Measurements from ENCODE around the gene TMX2.

TMX2 gene

GRCh38 chr11:57742087-57742452 is 29.7 kb downstream of the TMX2 start:
- DNase-seq (ENCODE audit: low spot score in 2 of 2) = no peak
- peak overlapping the region; percentile 95 for H3K4me3 Mint-ChIP-seq
- no peak for ATAC-seq
- peak overlapping the region; percentile 98 for H3K27ac Mint-ChIP-seq
- no peaks in the 10 kb centered on the region for H3K9me3 Mint-ChIP-seq
- H3K36me3 Mint-ChIP-seq = peaks cover 90% of the 10 kb centered on the region
- H3K4me1 Mint-ChIP-seq = peaks cover 47% of the 10 kb centered on the region

GRCh38 chr11:57744357-57744756 is 32.0 kb downstream of the TMX2 start:
- Mint-ChIP-seq H3K4me1 (peaks cover 51% of the 10 kb centered on the region), H3K36me3 (peaks cover 85% of the 10 kb centered on the region), H3K27ac (peak overlapping the region; percentile 85), H3K9me3 (no peaks in the 10 kb centered on the region), H3K4me3 (peak overlapping the region; percentile 95)
- no peak for ATAC-seq
- DNase-seq (ENCODE audit: low spot score in 2 of 2) = no peak

GRCh38 chr11:57745206-57745605 is 32.8 kb downstream of the TMX2 start:
- no peak for DNase-seq (ENCODE audit: low spot score in 2 of 2)
- ATAC-seq = no peak
- Mint-ChIP-seq H3K9me3 (no peaks in the 10 kb centered on the region), H3K4me3 (no peak overlapping the region), H3K27ac (peak overlapping the region; percentile 85), H3K36me3 (peaks cover 90% of the 10 kb centered on the region), H3K4me1 (peaks cover 51% of the 10 kb centered on the region)

GRCh38 chr11:57746920-57747319 is 34.5 kb downstream of the TMX2 start:
- Mint-ChIP-seq H3K27ac (peak overlapping the region; percentile 85), H3K4me3 (no peak overlapping the region), H3K36me3 (peaks cover 78% of the 10 kb centered on the region), H3K4me1 (peaks cover 43% of the 10 kb centered on the region), H3K9me3 (no peaks in the 10 kb centered on the region)
- ATAC-seq = peak; percentile 70
- DNase-seq (ENCODE audit: low spot score in 2 of 2) = no peak

- ATAC-seq (no peak), DNase-seq (ENCODE audit: low spot score in 2 of 2) (no peak)
- H3K27ac Mint-ChIP-seq = no peak overlapping the region
Measured at GRCh38 chr11:57751176-57751575, 38.8 kb downstream of the TMX2 start.

GRCh38 chr11:57751676-57752253 is 39.4 kb downstream of the TMX2 start, which contains the start of gene BTBD18:
TSS of gene BTBD18 (minus strand) at chr11:57751819. CDS start at chr11:57751188, 631 bp downstream.
- ATAC-seq (no peak), DNase-seq (ENCODE audit: low spot score in 2 of 2) (no peak)
- Mint-ChIP-seq H3K9me3 (no peaks in the 10 kb centered on the region), H3K4me1 (peaks cover 12% of the 10 kb centered on the region), H3K36me3 (peaks cover 30% of the 10 kb centered on the region), H3K4me3 (no peak within 1 kb of the TSS), H3K27ac (no peak within 1 kb of the TSS)

More at GRCh38 chr11:57751176-57751575, 38.8 kb downstream of the TMX2 start:
- Mint-ChIP-seq H3K36me3 (peaks cover 35% of the 10 kb centered on the region), H3K4me1 (peaks cover 16% of the 10 kb centered on the region), H3K9me3 (no peaks in the 10 kb centered on the region), H3K4me3 (no peak overlapping the region)

- no peak overlapping the region for H3K4me3 Mint-ChIP-seq
Measured at GRCh38 chr11:57752954-57753353, 40.6 kb downstream of the TMX2 start.

GRCh38 chr11:57758174-57758573 is 45.8 kb downstream of the TMX2 start:
- DNase-seq (ENCODE audit: low spot score in 2 of 2) (no peak), ATAC-seq (no peak)
- Mint-ChIP-seq H3K4me1 (no peaks in the 10 kb centered on the region), H3K4me3 (no peak overlapping the region), H3K36me3 (no peaks in the 10 kb centered on the region), H3K27ac (no peak overlapping the region), H3K9me3 (no peaks in the 10 kb centered on the region)

More at GRCh38 chr11:57752954-57753353, 40.6 kb downstream of the TMX2 start:
- ATAC-seq = no peak
- Mint-ChIP-seq H3K4me1 (peaks cover 5% of the 10 kb centered on the region), H3K9me3 (no peaks in the 10 kb centered on the region), H3K27ac (no peak overlapping the region), H3K36me3 (peaks cover 18% of the 10 kb centered on the region)
- no peak for DNase-seq (ENCODE audit: low spot score in 2 of 2)

- no peaks in the 10 kb centered on the region for H3K36me3 Mint-ChIP-seq
- no peaks in the 10 kb centered on the region for H3K9me3 Mint-ChIP-seq
- no peaks in the 10 kb centered on the region for H3K4me1 Mint-ChIP-seq
- no peak for DNase-seq (ENCODE audit: low spot score in 2 of 2)
- H3K4me3 Mint-ChIP-seq = peak within 1 kb of the TSS; percentile 23
- no peak within 1 kb of the TSS for H3K27ac Mint-ChIP-seq
- ATAC-seq = no peak
Measured at GRCh38 chr11:57761301-57762234, 49.2 kb downstream of the TMX2 start, which contains the start of gene CTNND1. TSS of gene CTNND1 (plus strand) at chr11:57761802. CDS start at chr11:57791479, 29,677 bp downstream.

- H3K4me3 Mint-ChIP-seq = peak overlapping the region; percentile 23
- DNase-seq (ENCODE audit: low spot score in 2 of 2) (no peak), ATAC-seq (no peak)
- no peak overlapping the region for H3K27ac Mint-ChIP-seq
- no peaks in the 10 kb centered on the region for H3K9me3 Mint-ChIP-seq
- no peaks in the 10 kb centered on the region for H3K36me3 Mint-ChIP-seq
- H3K4me1 Mint-ChIP-seq = no peaks in the 10 kb centered on the region
Measured at GRCh38 chr11:57762235-57762861, 50.0 kb downstream of the TMX2 start.

GRCh38 chr11:57763568-57763967 is 51.2 kb downstream of the TMX2 start:
- H3K36me3 Mint-ChIP-seq = peaks cover 6% of the 10 kb centered on the region
- H3K4me3 Mint-ChIP-seq = no peak overlapping the region
- no peaks in the 10 kb centered on the region for H3K4me1 Mint-ChIP-seq
- no peak overlapping the region for H3K27ac Mint-ChIP-seq
- no peaks in the 10 kb centered on the region for H3K9me3 Mint-ChIP-seq
- no peak for ATAC-seq
- no peak for DNase-seq (ENCODE audit: low spot score in 2 of 2)

GRCh38 chr11:57764021-57764420 is 51.6 kb downstream of the TMX2 start:
- Mint-ChIP-seq H3K36me3 (peaks cover 6% of the 10 kb centered on the region), H3K4me1 (no peaks in the 10 kb centered on the region), H3K27ac (no peak overlapping the region), H3K4me3 (no peak overlapping the region), H3K9me3 (no peaks in the 10 kb centered on the region)
- ATAC-seq (no peak), DNase-seq (ENCODE audit: low spot score in 2 of 2) (no peak)

GRCh38 chr11:57764566-57764965 is 52.2 kb downstream of the TMX2 start:
- Mint-ChIP-seq H3K4me3 (no peak overlapping the region), H3K9me3 (no peaks in the 10 kb centered on the region), H3K27ac (no peak overlapping the region), H3K4me1 (no peaks in the 10 kb centered on the region), H3K36me3 (peaks cover 6% of the 10 kb centered on the region)
- no peak for DNase-seq (ENCODE audit: low spot score in 2 of 2)
- no peak for ATAC-seq

- no peaks in the 10 kb centered on the region for H3K9me3 Mint-ChIP-seq
- no peaks in the 10 kb centered on the region for H3K4me1 Mint-ChIP-seq
- peaks cover 6% of the 10 kb centered on the region for H3K36me3 Mint-ChIP-seq
- H3K4me3 Mint-ChIP-seq = no peak overlapping the region
- DNase-seq (ENCODE audit: low spot score in 2 of 2) (no peak), ATAC-seq (no peak)
- no peak overlapping the region for H3K27ac Mint-ChIP-seq
Measured at GRCh38 chr11:57764972-57765371, 52.6 kb downstream of the TMX2 start.

GRCh38 chr11:57770793-57771192 is 58.4 kb downstream of the TMX2 start:
- DNase-seq (ENCODE audit: low spot score in 2 of 2) (no peak), ATAC-seq (no peak)
- Mint-ChIP-seq H3K4me1 (no peaks in the 10 kb centered on the region), H3K4me3 (no peak overlapping the region), H3K27ac (no peak overlapping the region), H3K36me3 (peaks cover 6% of the 10 kb centered on the region), H3K9me3 (no peaks in the 10 kb centered on the region)

Measured in stimulated activated effector memory CD8-positive, alpha-beta T cell treated with anti-CD3 and anti-CD28 coated beads, Interleukin-12 subunit alpha, Interleukin-12 subunit beta, amount 100 ng/mL, for 72 hours (primary cell).